Inflammatory macrophage (primary cell): ENCODE measurements around the gene NLRP6.
A peak's percentile ranks its signal among the peaks of the same experiment; 100 is the strongest.

ENCODE experiments used
- DNase-seq, 2 donors: peaks; one replicate each; pipeline ENCODE4 v3.0.0-alpha.2; 2020 to 2022

The NLRP6 gene

GRCh38 chr11:256952-257737 is 21.1 kb upstream of the NLRP6 start:
- DNase-seq: no peak

DNA sequence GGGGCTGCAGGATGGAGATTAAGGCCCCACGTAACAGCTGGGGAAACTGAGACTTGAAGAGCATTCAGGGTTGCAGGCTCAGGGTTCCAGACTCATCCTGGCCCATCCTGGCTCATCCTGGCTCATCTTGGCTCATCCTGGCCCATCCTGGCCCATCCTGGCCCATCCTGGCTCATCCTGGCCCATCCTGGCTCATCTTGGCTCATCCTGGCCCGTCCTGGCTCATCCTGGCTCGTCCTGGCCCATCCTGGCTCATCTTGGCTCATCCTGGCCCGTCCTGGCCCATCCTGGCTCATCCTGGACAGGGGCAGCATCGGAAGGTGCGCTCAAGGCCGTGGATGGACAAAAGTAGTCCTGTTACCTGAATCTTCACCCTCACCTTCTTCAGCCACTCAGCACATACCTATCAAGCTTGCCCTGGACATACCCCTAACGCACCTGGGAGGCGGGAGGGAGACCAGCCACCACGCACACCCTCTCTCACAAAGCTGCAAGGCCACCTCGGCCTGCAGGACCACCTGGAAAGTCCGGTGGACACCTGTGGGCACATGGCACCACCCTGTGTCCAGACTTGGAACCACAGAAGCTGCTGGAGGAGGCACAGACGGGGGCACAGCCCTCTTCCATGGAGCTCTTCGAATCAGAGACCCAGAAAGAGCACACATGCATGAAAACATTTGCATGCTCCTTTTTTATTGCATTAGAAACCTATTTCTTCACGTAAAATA is 20.3 kb upstream of the NLRP6 start:
- no peak for DNase-seq

- DNase-seq: no peak
Measured at GRCh38 chr11:259413-259812, 18.8 kb upstream of the NLRP6 start.

GRCh38 chr11:261624-262023 is 16.6 kb upstream of the NLRP6 start:
- no peak for DNase-seq

DNA sequence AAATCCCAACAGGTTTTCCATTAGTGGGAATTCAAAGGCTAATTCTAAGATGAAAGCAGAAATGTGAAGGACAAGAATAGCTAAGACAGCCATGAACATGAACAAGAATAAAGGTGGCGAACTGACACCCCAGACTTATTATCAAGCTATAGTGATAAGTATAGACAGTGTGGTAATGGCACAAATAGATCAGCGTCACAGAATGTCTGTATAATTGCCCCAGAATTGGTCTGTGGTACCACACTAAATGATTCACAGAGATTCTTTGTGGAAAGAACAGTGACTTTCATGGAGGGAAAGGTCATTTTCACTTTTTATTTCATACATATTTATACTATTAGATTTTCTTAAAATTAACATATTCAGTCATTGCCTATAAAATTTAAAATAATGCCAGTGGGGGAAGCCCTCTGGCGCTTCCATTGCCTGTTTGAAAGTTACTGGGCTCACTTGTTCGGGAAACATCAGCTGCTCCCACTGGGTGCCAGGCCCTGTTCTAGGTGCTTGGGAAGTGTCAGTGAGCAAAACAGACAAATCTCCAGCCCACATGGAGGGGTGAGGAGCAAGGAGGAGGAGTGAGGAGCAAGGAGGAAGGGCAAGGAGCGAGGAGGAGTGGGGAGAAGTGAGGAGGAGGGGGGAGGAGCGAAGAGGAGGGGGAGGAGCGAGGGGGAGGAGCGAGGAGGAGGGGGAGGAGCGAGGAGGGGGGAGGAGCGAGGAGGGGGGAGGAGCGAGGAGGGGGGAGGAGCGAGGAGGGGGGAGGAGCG is 11.3 kb upstream of the NLRP6 start:
- peak; percentile 26 to 30 for DNase-seq

- DNase-seq: peak; percentile 67 to 70
Measured at GRCh38 chr11:267491-267994, 10.7 kb upstream of the NLRP6 start.

- DNase-seq: peak; percentile 89 to 90
Measured at GRCh38 chr11:268716-269145, 9.5 kb upstream of the NLRP6 start.

GRCh38 chr11:269146-269890 is 8.9 kb upstream of the NLRP6 start:
- DNase-seq: peak; percentile 91 to 97

DNA sequence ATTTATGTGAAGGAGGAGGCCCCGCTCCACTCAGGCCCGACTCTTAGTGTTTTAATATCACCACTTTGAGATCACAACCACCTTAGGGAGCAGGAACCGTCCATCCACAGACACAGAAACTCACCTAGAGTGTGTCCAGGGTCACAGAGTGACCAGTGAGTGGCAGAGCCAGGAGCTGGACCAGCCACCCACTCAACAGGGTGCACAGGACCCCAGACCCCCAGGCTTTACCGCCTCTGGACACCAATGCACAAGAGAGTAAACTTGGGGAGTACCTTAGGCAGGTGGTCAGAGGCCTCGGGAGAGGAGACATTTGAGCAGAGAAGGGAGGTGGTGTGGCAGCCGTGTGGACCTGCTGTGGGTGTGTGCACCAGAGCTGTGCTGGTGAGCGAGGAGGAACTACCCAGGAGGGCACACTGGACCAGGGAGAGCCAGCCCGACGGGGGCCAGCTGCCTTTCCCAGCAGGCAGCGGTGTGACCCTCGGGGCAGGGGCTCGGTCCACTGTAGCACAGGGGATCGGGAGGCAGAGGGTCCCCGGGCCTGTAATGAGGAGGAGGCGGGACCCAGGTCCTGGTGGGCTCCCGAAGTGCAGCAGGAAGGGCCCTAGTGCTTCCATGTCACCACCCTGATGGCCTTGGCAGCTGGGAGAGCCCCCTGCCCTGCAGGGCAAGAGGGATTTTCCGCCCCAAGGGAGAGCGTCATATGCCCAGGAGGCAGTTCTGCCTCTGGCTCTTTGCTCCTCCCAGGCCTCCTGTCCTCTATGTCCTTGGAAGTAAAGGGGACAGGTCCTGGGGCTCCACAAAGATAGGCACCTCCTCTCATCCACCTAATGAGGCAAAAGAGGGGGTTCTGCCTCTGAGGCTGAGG is 7.5 kb upstream of the NLRP6 start:
- no peak for DNase-seq

DNA sequence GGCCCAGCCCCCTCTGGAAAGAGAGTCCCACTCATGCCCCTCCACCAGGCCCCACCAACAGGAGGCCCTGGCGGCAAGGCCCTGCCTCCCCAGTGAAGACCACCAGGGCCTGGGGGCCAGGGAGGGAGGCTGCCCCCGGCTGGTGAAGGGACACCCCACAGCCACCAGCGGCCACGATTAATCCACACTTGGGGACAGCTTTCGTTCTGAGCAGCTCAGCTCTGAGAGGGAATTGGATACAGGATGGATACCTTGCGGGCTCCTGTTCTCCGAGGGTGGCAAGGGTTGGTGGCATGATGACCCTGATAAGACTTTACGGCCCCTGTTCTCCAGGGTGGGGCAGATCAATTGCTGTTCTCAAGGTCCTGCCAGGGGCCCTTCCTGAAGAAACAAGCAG is 6.9 kb upstream of the NLRP6 start:
- DNase-seq: no peak

- no peak for DNase-seq
Measured at GRCh38 chr11:272195-272930, 5.8 kb upstream of the NLRP6 start.

GRCh38 chr11:272931-273198 is 5.3 kb upstream of the NLRP6 start:
- DNase-seq: no peak

DNA sequence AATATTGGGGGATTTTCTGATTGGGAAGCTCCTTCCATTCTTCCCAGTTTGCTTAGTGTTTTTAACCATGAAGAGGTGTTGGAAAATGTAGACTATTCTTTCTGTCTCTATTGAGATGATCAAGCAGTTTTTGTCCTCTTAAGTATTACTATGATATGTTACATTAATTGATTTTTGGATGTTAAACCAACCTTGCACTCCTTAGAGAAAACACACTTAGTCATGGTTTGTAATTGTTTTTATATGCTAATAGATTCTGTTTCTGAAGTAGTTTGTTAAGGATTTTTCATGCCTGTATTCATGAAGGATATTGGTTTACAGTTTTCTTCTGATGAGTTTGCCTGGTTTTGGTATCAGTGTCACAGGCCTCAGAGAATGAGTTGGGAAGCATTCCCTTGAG is 2.0 kb upstream of the NLRP6 start:
- no peak for DNase-seq

- DNase-seq: peak in 1 of 2 donors; percentile 22
Measured at GRCh38 chr11:279040-279965, 1.1 kb downstream of the NLRP6 start.

DNA sequence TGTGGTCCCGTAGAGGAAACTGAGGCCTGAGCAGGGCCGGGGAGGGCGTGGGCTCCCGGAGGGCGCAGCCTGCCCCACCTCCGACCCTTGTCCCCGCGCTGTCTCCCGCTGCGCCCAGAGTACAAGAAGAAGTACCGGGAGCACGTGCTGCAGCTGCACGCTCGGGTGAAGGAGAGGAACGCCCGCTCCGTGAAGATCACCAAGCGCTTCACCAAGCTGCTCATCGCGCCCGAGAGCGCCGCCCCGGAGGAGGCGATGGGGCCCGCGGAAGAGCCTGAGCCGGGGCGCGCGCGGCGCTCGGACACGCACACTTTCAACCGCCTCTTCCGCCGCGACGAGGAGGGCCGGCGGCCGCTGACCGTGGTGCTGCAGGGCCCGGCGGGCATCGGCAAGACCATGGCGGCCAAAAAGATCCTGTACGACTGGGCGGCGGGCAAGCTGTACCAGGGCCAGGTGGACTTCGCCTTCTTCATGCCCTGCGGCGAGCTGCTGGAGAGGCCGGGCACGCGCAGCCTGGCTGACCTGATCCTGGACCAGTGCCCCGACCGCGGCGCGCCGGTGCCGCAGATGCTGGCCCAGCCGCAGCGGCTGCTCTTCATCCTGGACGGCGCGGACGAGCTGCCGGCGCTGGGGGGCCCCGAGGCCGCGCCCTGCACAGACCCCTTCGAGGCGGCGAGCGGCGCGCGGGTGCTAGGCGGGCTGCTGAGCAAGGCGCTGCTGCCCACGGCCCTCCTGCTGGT is 1.9 kb downstream of the NLRP6 start:
- DNase-seq: peak; percentile 17 to 43

- DNase-seq: peak; percentile 24 to 25
Measured at GRCh38 chr11:280706-281485, 2.7 kb downstream of the NLRP6 start.

DNA sequence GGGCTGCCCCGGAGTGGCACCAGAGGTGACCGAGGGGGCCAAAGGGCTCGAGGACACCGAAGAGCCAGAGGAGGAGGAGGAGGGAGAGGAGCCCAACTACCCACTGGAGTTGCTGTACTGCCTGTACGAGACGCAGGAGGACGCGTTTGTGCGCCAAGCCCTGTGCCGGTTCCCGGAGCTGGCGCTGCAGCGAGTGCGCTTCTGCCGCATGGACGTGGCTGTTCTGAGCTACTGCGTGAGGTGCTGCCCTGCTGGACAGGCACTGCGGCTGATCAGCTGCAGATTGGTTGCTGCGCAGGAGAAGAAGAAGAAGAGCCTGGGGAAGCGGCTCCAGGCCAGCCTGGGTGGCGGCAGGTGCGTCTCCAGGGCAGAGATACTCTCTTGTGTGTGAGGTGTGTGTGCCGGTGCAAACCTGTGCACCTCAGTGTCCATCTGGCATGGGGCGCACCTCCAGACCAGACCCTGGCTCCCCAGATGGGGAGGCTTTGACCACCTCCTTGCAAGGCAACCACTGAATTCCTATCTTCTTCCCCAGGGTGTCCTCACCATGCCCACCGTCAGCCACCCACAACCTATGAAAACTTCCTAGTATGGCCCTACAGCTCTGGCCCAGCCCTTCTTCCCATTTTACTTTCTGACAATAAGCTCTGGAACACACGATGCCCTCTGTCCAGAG is 3.4 kb downstream of the NLRP6 start:
- no peak for DNase-seq

- DNase-seq: no peak
Measured at GRCh38 chr11:282171-282570, 4.0 kb downstream of the NLRP6 start.
